Measurements from ENCODE around the gene LRRC74A. TPM values are rescaled to one million over a fixed set of nuclear protein-coding genes. Genes with fewer than 3 reads are reported as not detected.
A peak's percentile ranks its signal among the peaks of the same experiment; 100 is the strongest.

Gene LRRC74A
- total and polyA plus RNA-seq, 9 of the 15 experiments (the other 6 are each of a cell fraction or from before 2014, with no cell fraction given), result not detected

- TF ChIP-seq RAD21 (CRISPR knock-in tag; conservative IDR thresholded peaks at IDR 0.05 in 1 of 2, IDR thresholded peaks at IDR 0.05 in 1 of 2), result peak; percentile 92 to 95
- TF ChIP-seq CHCHD3 (CRISPR knock-in tag; IDR thresholded peaks at IDR 0.05), result no peak
- TF ChIP-seq RUNX1 (IDR thresholded peaks at IDR 0.05; ENCODE audit: low read depth), result no peak
- TF ChIP-seq ZNF639 (CRISPR knock-in tag; conservative IDR thresholded peaks at IDR 0.05 in 1 of 2, IDR thresholded peaks at IDR 0.05 in 1 of 2), result no peak
- peak; percentile 77 to 89 (median 80) for TF ChIP-seq CTCF (IDR thresholded peaks at IDR 0.05 in 2 of 3, conservative IDR thresholded peaks at IDR 0.05 in 1 of 3; ENCODE audit: insufficient read depth in 2 of 3, low read depth in 1 of 3, low read length in 3 of 3)
- TF ChIP-seq SMC3 (conservative IDR thresholded peaks at IDR 0.05; ENCODE audit: insufficient read depth, low read depth, low read length), result peak; percentile 96
- TF ChIP-seq PYGO2 (tag; IDR thresholded peaks at IDR 0.05), result no peak
- TF ChIP-seq KDM1A (IDR thresholded peaks at IDR 0.05), result no peak
- no peak for TF ChIP-seq ZNF165 (CRISPR knock-in tag; IDR thresholded peaks at IDR 0.05; ENCODE audit: borderline replicate concordance)
- TF ChIP-seq ZNF785 (CRISPR knock-in tag; IDR thresholded peaks at IDR 0.05), result no peak
- no peak for TF ChIP-seq PPARD (CRISPR knock-in tag; IDR thresholded peaks at IDR 0.05)
- peak; percentile 67; the same call in 1 of the 2 replicates for TF ChIP-seq CC2D1A (IDR thresholded peaks at IDR 0.05)
- TF ChIP-seq SIN3A (IDR thresholded peaks at IDR 0.05; ENCODE audit: borderline replicate concordance in 2 of 2, control insufficient read depth in 1 of 2, low read depth in 2 of 2, low read length in 2 of 2), result no peak
- peak; percentile 95 for TF ChIP-seq STAG1 (CRISPR knock-in tag; IDR thresholded peaks at IDR 0.05; ENCODE audit: borderline replicate concordance)
- TF ChIP-seq, protein P1, sequence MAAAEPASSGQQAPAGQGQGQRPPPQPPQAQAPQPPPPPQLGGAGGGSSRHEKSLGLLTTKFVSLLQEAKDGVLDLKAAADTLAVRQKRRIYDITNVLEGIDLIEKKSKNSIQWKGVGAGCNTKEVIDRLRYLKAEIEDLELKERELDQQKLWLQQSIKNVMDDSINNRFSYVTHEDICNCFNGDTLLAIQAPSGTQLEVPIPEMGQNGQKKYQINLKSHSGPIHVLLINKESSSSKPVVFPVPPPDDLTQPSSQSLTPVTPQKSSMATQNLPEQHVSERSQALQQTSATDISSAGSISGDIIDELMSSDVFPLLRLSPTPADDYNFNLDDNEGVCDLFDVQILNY (CRISPR knock-in tag; IDR thresholded peaks at IDR 0.05), result no peak
- TF ChIP-seq, protein P2, sequence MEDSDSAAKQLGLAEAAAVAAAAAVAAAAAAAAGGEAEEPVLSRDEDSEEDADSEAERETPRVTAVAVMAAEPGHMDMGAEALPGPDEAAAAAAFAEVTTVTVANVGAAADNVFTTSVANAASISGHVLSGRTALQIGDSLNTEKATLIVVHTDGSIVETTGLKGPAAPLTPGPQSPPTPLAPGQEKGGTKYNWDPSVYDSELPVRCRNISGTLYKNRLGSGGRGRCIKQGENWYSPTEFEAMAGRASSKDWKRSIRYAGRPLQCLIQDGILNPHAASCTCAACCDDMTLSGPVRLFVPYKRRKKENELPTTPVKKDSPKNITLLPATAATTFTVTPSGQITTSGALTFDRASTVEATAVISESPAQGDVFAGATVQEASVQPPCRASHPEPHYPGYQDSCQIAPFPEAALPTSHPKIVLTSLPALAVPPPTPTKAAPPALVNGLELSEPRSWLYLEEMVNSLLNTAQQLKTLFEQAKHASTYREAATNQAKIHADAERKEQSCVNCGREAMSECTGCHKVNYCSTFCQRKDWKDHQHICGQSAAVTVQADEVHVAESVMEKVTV (CRISPR knock-in tag; IDR thresholded peaks at IDR 0.05), result peak; percentile 91
- no peak for TF ChIP-seq ADNP (tag; IDR thresholded peaks at IDR 0.05)
- TF ChIP-seq CEBPB (tag; IDR thresholded peaks at IDR 0.05), result no peak
Observed at GRCh38 chr14:76876076-76876475, 49.9 kb downstream of the LRRC74A start (continued).

Measured in K562 (cell line).